HEK293 (cell line): Measurements from ENCODE around the gene GNGT1.
A peak's percentile ranks its signal among the peaks of the same experiment; 100 is the strongest.

Experiments
- EGR2 ChIP-seq: fragments of 450-650 bp; formaldehyde crosslinking; IDR thresholded peaks from 2 replicates; pipeline ENCODE4 v1.5.1; 2016; ENCODE audit warnings: low read depth, missing biosample characterization, missing genetic modification characterization
- GLIS2 ChIP-seq: fragments of 450-650 bp; formaldehyde crosslinking; IDR thresholded peaks from 2 replicates; pipeline ENCODE4 v1.5.1; 2016; ENCODE audit warnings: missing biosample characterization, missing genetic modification characterization
- KLF7 ChIP-seq: fragments of 450-650 bp; formaldehyde crosslinking; IDR thresholded peaks from 2 replicates; pipeline ENCODE4 v1.5.1; 2016; ENCODE audit warnings: missing biosample characterization, missing genetic modification characterization, borderline replicate concordance
- KLF8 ChIP-seq: fragments of 450-650 bp; formaldehyde crosslinking; IDR thresholded peaks from 2 replicates; pipeline ENCODE4 v1.5.1; 2016; ENCODE audit warnings: missing biosample characterization, missing genetic modification characterization
- WT1 ChIP-seq: fragments of 450-650 bp; formaldehyde crosslinking; IDR thresholded peaks from 2 replicates; pipeline ENCODE4 v1.5.1; 2016; ENCODE audit warnings: missing biosample characterization, missing genetic modification characterization
- ZBTB48 ChIP-seq: fragments of 450-650 bp; formaldehyde crosslinking; IDR thresholded peaks from 2 replicates; pipeline ENCODE4 v1.5.1; 2016; ENCODE audit warnings: missing biosample characterization, missing genetic modification characterization
- ZNF2 ChIP-seq: fragments of 450-650 bp; formaldehyde crosslinking; IDR thresholded peaks from 2 replicates; pipeline ENCODE4 v1.5.1; 2016; ENCODE audit warnings: missing biosample characterization, missing genetic modification characterization
- ZNF202 ChIP-seq: fragments of 450-650 bp; formaldehyde crosslinking; IDR thresholded peaks from 2 replicates; pipeline ENCODE4 v1.5.1; 2016; ENCODE audit warnings: missing biosample characterization, missing genetic modification characterization, borderline replicate concordance
- ZNF239 ChIP-seq: fragments of 450-650 bp; formaldehyde crosslinking; IDR thresholded peaks from 2 replicates; pipeline ENCODE4 v1.5.1; 2016; ENCODE audit warnings: missing biosample characterization, missing genetic modification characterization
- ZNF335 ChIP-seq: fragments of 450-650 bp; formaldehyde crosslinking; conservative IDR thresholded peaks from 2 replicates; pipeline ENCODE4 v1.5.1; 2016; ENCODE audit warnings: missing biosample characterization, missing genetic modification characterization
- ZNF341 ChIP-seq: fragments of 450-650 bp; formaldehyde crosslinking; IDR thresholded peaks from 2 replicates; pipeline ENCODE4; 2016; ENCODE audit warnings: low read depth, missing biosample characterization, missing genetic modification characterization
- ZNF354C ChIP-seq: fragments of 450-650 bp; formaldehyde crosslinking; IDR thresholded peaks from 2 replicates; pipeline ENCODE4 v1.5.1; 2016; ENCODE audit warnings: missing biosample characterization, missing genetic modification characterization, low read depth, borderline replicate concordance
- ZNF561 ChIP-seq: fragments of 450-650 bp; IDR thresholded peaks from 2 replicates; pipeline ENCODE4 v1.5.1; 2018; ENCODE audit warnings: missing biosample characterization, missing genetic modification characterization, borderline replicate concordance
- ZNF600 ChIP-seq: fragments of 450-650 bp; formaldehyde crosslinking; IDR thresholded peaks from 2 replicates; pipeline ENCODE4 v1.5.1; 2016; ENCODE audit warnings: missing biosample characterization, missing genetic modification characterization
- ZNF76 ChIP-seq: fragments of 450-650 bp; formaldehyde crosslinking; IDR thresholded peaks from 2 replicates; pipeline ENCODE4; 2016; ENCODE audit warnings: low read depth, missing biosample characterization, missing genetic modification characterization, borderline replicate concordance
- ZNF830 ChIP-seq: fragments of 450-650 bp; IDR thresholded peaks from 2 replicates; pipeline ENCODE4 v1.5.0; 2018; ENCODE audit warnings: missing biosample characterization, missing genetic modification characterization, low read depth, mild to moderate bottlenecking, moderate library complexity
- ZXDB ChIP-seq: fragments of 450-650 bp; formaldehyde crosslinking; IDR thresholded peaks from 2 replicates; pipeline ENCODE4 v1.5.1; 2016; ENCODE audit warnings: missing biosample characterization, missing genetic modification characterization
- TF ChIP-seq, protein P1 (sequence below): fragments of 450-650 bp; formaldehyde crosslinking; IDR thresholded peaks from 2 replicates; pipeline ENCODE4 v1.5.1; 2016; ENCODE audit warnings: missing biosample characterization, missing genetic modification characterization, borderline replicate concordance
- TF ChIP-seq, protein P2 (sequence below): fragments of 450-650 bp; formaldehyde crosslinking; IDR thresholded peaks from 2 replicates; pipeline ENCODE4 v1.5.1; 2016; ENCODE audit warnings: missing biosample characterization, missing genetic modification characterization
- TF ChIP-seq, protein P3 (sequence below): fragments of 450-650 bp; formaldehyde crosslinking; IDR thresholded peaks from 2 replicates; pipeline ENCODE4 v1.5.1; 2016; ENCODE audit warnings: missing biosample characterization, missing genetic modification characterization
- TF ChIP-seq, protein P4 (sequence below): fragments of 450-650 bp; formaldehyde crosslinking; IDR thresholded peaks from 2 replicates; pipeline ENCODE4 v1.5.1; 2017; ENCODE audit warnings: missing biosample characterization, missing genetic modification characterization
- TF ChIP-seq, protein P5 (sequence below): fragments of 450-650 bp; formaldehyde crosslinking; IDR thresholded peaks from 2 replicates; pipeline ENCODE4; 2016; ENCODE audit warnings: missing biosample characterization, missing genetic modification characterization
- TF ChIP-seq, protein P6 (sequence below): fragments of 450-650 bp; IDR thresholded peaks from 2 replicates; pipeline ENCODE4 v1.5.1; 2018; ENCODE audit warnings: missing biosample characterization, mild to moderate bottlenecking, missing genetic modification characterization

GNGT1 gene

DNA sequence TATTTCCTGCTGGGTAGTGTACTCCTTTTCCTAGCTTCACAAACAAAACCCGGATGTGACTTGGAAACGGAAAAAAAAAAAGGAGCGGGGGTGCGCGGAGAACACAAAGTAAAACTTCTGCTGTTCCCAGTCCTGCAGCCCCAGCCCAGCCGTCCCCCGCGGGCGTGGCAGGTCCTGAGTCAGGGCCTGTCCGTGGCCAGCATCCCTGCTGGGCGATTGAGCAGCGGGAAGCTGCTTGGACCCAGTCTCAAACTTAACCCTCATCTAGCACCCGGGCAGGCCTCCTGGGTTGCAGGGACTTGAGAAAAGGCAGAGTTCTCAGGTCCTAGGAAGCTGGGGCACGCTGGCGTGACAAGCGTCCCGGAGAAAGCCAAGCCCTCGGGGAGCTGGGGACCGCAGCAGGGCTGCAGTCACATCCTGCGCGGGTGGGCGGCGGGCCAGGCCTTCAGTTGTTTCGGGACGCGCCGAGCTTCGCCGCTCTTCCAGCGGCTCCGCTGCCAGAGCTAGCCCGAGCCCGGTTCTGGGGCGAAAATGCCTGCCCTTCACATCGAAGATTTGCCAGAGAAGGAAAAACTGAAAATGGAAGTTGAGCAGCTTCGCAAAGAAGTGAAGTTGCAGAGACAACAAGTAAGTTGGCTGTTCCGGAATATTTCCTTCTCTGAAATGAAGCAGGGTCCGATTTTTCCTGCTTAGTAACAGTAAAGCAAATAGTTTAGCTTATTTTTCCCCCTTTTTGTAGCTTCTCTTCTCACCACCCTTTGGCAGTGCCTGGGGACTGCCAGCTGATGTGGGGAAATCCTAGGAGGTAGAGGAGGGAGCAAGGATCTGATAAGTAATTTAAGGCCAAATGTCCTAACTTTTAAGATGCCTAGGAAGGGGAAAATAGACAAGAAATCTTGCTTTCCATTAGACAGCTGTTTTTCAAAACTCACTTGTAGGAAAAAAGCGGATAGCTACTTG lies 15.5 kb downstream of the GNGT1 start, which contains the start of gene GNG11 (continued):
- TF ChIP-seq, protein P1, sequence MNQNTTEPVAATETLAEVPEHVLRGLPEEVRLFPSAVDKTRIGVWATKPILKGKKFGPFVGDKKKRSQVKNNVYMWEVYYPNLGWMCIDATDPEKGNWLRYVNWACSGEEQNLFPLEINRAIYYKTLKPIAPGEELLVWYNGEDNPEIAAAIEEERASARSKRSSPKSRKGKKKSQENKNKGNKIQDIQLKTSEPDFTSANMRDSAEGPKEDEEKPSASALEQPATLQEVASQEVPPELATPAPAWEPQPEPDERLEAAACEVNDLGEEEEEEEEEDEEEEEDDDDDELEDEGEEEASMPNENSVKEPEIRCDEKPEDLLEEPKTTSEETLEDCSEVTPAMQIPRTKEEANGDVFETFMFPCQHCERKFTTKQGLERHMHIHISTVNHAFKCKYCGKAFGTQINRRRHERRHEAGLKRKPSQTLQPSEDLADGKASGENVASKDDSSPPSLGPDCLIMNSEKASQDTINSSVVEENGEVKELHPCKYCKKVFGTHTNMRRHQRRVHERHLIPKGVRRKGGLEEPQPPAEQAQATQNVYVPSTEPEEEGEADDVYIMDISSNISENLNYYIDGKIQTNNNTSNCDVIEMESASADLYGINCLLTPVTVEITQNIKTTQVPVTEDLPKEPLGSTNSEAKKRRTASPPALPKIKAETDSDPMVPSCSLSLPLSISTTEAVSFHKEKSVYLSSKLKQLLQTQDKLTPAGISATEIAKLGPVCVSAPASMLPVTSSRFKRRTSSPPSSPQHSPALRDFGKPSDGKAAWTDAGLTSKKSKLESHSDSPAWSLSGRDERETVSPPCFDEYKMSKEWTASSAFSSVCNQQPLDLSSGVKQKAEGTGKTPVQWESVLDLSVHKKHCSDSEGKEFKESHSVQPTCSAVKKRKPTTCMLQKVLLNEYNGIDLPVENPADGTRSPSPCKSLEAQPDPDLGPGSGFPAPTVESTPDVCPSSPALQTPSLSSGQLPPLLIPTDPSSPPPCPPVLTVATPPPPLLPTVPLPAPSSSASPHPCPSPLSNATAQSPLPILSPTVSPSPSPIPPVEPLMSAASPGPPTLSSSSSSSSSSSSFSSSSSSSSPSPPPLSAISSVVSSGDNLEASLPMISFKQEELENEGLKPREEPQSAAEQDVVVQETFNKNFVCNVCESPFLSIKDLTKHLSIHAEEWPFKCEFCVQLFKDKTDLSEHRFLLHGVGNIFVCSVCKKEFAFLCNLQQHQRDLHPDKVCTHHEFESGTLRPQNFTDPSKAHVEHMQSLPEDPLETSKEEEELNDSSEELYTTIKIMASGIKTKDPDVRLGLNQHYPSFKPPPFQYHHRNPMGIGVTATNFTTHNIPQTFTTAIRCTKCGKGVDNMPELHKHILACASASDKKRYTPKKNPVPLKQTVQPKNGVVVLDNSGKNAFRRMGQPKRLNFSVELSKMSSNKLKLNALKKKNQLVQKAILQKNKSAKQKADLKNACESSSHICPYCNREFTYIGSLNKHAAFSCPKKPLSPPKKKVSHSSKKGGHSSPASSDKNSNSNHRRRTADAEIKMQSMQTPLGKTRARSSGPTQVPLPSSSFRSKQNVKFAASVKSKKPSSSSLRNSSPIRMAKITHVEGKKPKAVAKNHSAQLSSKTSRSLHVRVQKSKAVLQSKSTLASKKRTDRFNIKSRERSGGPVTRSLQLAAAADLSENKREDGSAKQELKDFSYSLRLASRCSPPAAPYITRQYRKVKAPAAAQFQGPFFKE (tag by site-specific recombination): no peak
- TF ChIP-seq, protein P2, sequence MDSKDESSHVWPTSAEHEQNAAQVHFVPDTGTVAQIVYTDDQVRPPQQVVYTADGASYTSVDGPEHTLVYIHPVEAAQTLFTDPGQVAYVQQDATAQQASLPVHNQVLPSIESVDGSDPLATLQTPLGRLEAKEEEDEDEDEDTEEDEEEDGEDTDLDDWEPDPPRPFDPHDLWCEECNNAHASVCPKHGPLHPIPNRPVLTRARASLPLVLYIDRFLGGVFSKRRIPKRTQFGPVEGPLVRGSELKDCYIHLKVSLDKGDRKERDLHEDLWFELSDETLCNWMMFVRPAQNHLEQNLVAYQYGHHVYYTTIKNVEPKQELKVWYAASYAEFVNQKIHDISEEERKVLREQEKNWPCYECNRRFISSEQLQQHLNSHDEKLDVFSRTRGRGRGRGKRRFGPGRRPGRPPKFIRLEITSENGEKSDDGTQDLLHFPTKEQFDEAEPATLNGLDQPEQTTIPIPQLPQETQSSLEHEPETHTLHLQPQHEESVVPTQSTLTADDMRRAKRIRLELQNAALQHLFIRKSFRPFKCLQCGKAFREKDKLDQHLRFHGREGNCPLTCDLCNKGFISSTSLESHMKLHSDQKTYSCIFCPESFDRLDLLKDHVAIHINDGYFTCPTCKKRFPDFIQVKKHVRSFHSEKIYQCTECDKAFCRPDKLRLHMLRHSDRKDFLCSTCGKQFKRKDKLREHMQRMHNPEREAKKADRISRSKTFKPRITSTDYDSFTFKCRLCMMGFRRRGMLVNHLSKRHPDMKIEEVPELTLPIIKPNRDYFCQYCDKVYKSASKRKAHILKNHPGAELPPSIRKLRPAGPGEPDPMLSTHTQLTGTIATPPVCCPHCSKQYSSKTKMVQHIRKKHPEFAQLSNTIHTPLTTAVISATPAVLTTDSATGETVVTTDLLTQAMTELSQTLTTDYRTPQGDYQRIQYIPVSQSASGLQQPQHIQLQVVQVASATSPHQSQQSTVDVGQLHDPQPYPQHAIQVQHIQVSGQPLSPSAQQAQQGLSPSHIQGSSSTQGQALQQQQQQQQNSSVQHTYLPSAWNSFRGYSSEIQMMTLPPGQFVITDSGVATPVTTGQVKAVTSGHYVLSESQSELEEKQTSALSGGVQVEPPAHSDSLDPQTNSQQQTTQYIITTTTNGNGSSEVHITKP: peak; percentile 96
- peak; percentile 95 for TF ChIP-seq ZNF341
- peak; percentile 70; the same call in 1 of the 2 replicates for TF ChIP-seq KLF7 (tag by site-specific recombination)
- TF ChIP-seq EGR2 (tag by site-specific recombination): 0 out of 2 replicates have a peak, but pooled peaks have one; percentile 28
- TF ChIP-seq, protein P3, sequence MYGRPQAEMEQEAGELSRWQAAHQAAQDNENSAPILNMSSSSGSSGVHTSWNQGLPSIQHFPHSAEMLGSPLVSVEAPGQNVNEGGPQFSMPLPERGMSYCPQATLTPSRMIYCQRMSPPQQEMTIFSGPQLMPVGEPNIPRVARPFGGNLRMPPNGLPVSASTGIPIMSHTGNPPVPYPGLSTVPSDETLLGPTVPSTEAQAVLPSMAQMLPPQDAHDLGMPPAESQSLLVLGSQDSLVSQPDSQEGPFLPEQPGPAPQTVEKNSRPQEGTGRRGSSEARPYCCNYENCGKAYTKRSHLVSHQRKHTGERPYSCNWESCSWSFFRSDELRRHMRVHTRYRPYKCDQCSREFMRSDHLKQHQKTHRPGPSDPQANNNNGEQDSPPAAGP (tag by site-specific recombination): peak; percentile 65; the same call in 1 of the 2 replicates
- no peak for TF ChIP-seq ZNF830
- TF ChIP-seq, protein P4, sequence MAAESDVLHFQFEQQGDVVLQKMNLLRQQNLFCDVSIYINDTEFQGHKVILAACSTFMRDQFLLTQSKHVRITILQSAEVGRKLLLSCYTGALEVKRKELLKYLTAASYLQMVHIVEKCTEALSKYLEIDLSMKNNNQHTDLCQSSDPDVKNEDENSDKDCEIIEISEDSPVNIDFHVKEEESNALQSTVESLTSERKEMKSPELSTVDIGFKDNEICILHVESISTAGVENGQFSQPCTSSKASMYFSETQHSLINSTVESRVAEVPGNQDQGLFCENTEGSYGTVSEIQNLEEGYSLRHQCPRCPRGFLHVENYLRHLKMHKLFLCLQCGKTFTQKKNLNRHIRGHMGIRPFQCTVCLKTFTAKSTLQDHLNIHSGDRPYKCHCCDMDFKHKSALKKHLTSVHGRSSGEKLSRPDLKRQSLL (tag by site-specific recombination): peak; percentile 78; the same call in 1 of the 2 replicates
- TF ChIP-seq GLIS2 (tag by site-specific recombination): peak; percentile 79
- no peak for TF ChIP-seq ZNF239 (tag by site-specific recombination)
- 0 out of 2 replicates have a peak, but pooled peaks have one; percentile 43 for TF ChIP-seq ZNF561 (tag by site-specific recombination)
- peak; percentile 47; the same call in 1 of the 2 replicates for TF ChIP-seq KLF8 (tag by site-specific recombination)
- TF ChIP-seq ZNF202 (tag by site-specific recombination): no peak
- peak; percentile 77 for TF ChIP-seq ZNF335 (tag by site-specific recombination)
- TF ChIP-seq, protein P5, sequence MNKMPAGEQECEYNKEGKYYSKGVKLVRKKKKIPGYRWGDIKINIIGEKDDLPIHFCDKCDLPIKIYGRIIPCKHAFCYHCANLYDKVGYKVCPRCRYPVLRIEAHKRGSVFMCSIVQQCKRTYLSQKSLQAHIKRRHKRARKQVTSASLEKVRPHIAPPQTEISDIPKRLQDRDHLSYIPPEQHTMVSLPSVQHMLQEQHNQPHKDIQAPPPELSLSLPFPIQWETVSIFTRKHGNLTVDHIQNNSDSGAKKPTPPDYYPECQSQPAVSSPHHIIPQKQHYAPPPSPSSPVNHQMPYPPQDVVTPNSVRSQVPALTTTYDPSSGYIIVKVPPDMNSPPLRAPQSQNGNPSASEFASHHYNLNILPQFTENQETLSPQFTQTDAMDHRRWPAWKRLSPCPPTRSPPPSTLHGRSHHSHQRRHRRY (tag by site-specific recombination): no peak
- peak; percentile 87; the same call in 1 of the 2 replicates for TF ChIP-seq ZNF2 (tag by site-specific recombination)
- peak; percentile 27; the same call in 1 of the 2 replicates for TF ChIP-seq ZNF76 (tag by site-specific recombination)
- no peak for TF ChIP-seq ZNF354C (tag by site-specific recombination)
- no peak for TF ChIP-seq WT1 (tag by site-specific recombination)
- TF ChIP-seq ZNF600 (tag by site-specific recombination): peak; percentile 92
- peak; percentile 74 for TF ChIP-seq ZBTB48 (tag by site-specific recombination)
- TF ChIP-seq ZXDB (tag by site-specific recombination): peak; percentile 64
- TF ChIP-seq, protein P6, sequence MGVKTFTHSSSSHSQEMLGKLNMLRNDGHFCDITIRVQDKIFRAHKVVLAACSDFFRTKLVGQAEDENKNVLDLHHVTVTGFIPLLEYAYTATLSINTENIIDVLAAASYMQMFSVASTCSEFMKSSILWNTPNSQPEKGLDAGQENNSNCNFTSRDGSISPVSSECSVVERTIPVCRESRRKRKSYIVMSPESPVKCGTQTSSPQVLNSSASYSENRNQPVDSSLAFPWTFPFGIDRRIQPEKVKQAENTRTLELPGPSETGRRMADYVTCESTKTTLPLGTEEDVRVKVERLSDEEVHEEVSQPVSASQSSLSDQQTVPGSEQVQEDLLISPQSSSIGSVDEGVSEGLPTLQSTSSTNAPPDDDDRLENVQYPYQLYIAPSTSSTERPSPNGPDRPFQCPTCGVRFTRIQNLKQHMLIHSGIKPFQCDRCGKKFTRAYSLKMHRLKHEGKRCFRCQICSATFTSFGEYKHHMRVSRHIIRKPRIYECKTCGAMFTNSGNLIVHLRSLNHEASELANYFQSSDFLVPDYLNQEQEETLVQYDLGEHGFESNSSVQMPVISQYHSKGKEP (tag by site-specific recombination): 0 out of 2 replicates have a peak, but pooled peaks have one; percentile 16
